Fibroblast of skin of scalp (primary cell): ENCODE results near the gene RAPGEF1.
"Not testable (repeated sequence)": the region's sequence is repeated elsewhere in the genome, so short reads cannot be mapped to it uniquely, and the experiment has no call there.

Experiments
- DNase-seq: peaks from one replicate; pipeline ENCODE4 v3.0.0-alpha.2; 2013

RAPGEF1 gene

GRCh38 chr9:131727795-131728545 lies 11.9 kb downstream of the RAPGEF1 start:
- peak; percentile 40 for DNase-seq

GRCh38 chr9:131727184-131727759 lies 12.6 kb downstream of the RAPGEF1 start:
- peak; percentile 64 for DNase-seq

GRCh38 chr9:131724683-131725082 lies 15.2 kb downstream of the RAPGEF1 start:
- no peak for DNase-seq

- DNase-seq = no peak
Observed at GRCh38 chr9:131723632-131724031, 16.2 kb downstream of the RAPGEF1 start.

- DNase-seq = no peak
Observed at GRCh38 chr9:131722255-131722654, 17.6 kb downstream of the RAPGEF1 start.

GRCh38 chr9:131721076-131721475 lies 18.8 kb downstream of the RAPGEF1 start:
- DNase-seq = no peak

- DNase-seq = no peak
Observed at GRCh38 chr9:131720330-131720729, 19.5 kb downstream of the RAPGEF1 start.

- DNase-seq = no peak
Observed at GRCh38 chr9:131719262-131719908, 20.5 kb downstream of the RAPGEF1 start.

GRCh38 chr9:131717719-131718460 lies 22.0 kb downstream of the RAPGEF1 start:
- DNase-seq = no peak

- DNase-seq = no peak
Observed at GRCh38 chr9:131715906-131716305, 24.0 kb downstream of the RAPGEF1 start.

- no peak for DNase-seq
Observed at GRCh38 chr9:131714821-131715220, 25.1 kb downstream of the RAPGEF1 start.

- peak; percentile 64 for DNase-seq
Observed at GRCh38 chr9:131714161-131714646, 25.7 kb downstream of the RAPGEF1 start.

- DNase-seq = no peak
Observed at GRCh38 chr9:131713016-131713415, 26.9 kb downstream of the RAPGEF1 start.

GRCh38 chr9:131712151-131712716 lies 27.6 kb downstream of the RAPGEF1 start:
- DNase-seq = no peak

GRCh38 chr9:131709771-131710431 lies 30.0 kb downstream of the RAPGEF1 start:
- peak; percentile 44 for DNase-seq

GRCh38 chr9:131709010-131709770 lies 30.7 kb downstream of the RAPGEF1 start:
- not testable (repeated sequence) for DNase-seq

- DNase-seq = no peak
Observed at GRCh38 chr9:131708226-131709002, 31.5 kb downstream of the RAPGEF1 start.

- DNase-seq = peak; percentile 69
Observed at GRCh38 chr9:131707733-131708157, 32.1 kb downstream of the RAPGEF1 start.

- no peak for DNase-seq
Observed at GRCh38 chr9:131707050-131707449, 32.8 kb downstream of the RAPGEF1 start.

GRCh38 chr9:131706608-131706970 lies 33.3 kb downstream of the RAPGEF1 start:
- no peak for DNase-seq
